NCI-H1436 treated with DMSO at 0.1 percent for 48 hours (cell line): Measurements from ENCODE around the gene SERTAD1.
"Not testable (repeated sequence)": the region's sequence is repeated elsewhere in the genome, so short reads cannot be mapped to it uniquely, and the experiment has no call there.

Experiments used
- DNase-seq: peaks from one replicate; lab custom pipeline; 2025; lab: John Stamatoyannopoulos, UW

SERTAD1 gene

DNA sequence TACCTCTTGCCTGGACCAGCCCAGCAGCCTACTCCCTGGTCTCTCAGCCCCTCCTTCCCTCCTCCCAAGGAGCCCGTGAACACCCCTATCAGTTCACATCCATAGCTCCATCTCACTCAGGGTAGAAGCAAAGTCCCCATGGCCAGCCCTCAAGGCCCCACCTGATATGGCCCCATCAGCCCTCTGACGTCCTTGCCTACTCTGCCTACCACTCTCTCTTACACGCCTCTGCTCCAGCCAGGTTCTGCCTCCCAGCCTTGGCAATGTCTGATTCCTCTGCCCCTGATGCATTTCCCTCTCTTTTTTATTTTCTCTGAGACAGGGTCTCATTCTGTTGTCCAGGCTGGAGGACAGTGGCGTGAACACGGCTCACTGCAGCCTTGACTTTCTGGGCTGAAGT lies 26.2 kb upstream of the SERTAD1 start:
- no peak for DNase-seq

DNA sequence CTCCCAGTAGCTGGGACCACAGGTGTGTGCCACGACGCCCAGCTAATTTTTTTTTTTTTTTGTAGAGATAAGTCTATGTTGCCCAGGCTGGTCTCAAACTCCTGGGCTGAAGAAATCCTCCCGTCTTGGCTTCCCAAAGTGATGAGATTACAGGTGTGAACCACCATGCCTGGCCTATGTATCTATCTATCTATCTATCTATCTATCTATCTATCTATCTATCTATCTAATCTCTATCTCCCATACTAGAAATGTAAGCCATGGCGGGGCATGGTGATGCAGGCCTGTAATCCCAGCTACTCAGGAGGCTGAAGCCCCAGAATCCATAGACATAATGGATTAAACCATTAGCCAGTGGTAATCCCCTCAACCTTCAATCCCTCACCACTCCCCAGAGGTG lies 24.9 kb upstream of the SERTAD1 start:
- DNase-seq: no peak

DNA sequence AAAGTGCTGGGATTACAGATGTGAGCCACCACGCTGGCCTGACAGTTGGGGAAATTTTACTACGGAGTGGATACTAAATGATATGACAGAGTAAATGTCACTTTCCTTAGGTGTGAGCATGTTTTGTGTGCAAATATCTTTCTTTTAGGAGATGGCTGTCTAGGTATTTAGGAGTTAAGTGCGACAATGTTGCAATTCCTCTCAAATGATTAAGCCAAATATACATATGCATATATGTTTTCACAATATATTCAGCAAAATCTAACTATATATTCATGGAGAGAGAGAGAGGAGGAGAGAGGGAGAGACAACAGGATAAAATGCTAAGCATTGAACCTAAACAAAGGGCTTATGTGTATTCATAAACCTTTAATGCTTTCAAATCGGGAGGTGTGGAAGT lies 23.7 kb upstream of the SERTAD1 start:
- DNase-seq: no peak

DNA sequence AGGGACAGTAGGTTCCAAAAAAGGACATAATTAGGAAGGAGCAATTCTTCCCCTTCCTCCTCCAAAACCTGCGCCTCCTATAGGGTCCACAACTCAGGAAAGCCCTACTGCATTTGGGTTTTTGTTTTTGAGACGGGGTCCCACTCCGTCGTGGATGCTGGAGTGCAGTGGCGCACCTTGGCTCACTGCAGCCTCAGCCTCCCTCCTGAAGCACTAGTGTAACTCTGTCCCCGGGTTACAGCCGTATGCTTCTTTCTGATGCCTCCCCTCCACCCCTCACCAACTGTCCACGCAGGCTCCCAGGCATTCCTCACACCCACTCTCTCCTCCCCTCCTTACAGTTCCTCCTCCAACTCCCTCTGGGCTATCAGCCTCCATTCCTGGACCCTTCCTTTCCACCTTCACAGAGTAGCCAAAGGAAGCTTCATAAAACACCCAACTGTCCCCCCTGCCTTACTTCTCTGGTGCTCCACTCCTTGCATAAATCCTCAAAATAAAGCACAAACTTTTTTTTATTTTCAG lies 20.5 kb upstream of the SERTAD1 start:
- DNase-seq: no peak

DNA sequence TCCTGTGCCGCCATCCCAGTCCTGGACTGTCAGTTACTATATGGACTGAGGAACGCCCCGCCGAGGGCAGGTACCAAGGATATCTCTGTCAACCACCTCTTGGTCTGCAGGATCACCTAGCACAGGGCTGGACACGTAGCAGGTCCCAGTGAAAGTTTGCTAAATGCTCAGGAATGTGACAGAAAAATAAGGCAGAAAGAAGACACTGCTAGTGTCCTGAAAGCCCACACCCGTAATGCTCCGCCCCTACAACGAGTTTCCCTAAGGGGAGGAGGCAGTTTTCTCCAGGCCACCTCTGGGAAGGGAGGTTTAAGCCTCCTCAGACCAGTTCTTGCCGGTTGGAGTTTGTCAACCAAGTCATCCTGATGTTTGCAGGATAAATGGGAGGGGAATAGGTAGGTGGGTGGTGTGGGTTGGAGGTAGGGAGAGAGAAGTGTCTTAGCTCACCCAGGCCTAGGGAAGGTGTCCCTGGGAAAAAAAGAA lies 20.0 kb upstream of the SERTAD1 start:
- DNase-seq: no peak

DNA sequence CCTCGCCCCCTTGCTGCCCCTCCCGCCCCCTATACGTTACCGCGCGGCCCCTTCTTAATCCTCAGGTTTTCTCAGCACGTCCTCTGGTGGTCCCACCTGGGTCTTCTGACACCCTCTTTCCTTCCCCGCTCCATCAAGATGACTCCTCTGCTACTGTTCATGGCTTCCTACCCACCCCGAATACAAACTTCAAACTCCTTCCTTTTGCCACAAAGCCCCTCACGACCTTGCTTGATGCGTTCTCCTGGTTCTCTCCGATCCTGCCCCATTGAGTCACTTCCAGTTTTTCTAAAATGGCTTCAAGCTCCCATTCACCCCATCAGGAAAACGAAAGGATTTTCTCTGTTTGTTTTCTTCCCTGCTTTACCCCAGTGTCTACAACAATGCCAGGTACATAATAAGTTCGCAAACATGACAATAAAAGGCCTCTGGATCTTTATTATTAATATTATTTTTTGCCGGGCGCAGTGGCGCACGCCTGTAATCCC lies 19.1 kb upstream of the SERTAD1 start:
- DNase-seq: no peak

DNA sequence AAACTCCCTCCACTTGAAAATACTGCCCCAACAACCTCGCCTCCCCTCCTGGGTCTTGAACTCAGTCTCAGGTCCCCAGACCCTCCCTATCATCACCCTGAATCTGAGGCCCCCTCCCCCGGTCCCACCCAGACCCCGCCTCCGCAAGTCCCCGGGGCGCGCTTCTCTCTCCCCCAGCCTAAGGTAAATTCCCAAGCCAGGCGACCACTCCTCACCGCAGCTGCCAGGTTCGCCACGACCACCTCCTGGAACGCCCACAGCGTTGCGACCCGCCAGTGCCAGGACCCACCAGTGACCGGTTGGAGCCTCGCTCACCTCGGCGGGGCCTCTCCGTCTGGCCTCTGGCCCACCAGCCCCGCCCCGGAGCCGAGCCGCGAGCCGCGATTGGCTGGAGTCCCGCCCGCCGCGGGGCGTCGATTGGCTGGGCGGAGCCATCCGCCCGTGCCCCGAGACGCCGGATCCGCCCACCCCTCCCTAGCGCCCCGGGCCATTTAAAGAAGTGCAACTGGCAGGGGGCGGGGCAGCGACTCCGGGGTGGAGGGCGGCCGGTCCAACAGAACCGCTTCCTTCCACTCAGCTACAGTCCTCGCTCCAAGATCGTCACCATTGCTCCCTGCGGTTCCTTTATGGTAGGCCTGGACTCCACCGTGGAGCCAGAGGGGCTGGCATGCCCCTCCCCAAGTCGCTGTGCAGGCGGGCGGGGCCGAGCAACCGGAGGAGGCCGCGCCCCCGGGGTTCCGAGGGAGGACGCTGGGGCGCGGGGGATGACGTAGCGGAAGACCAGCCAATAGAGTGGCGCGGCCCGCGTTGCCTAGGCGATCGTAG lies 18.4 kb upstream of the SERTAD1 start, which contains the start of gene SERTAD3:
SERTAD3 (minus strand) TSS at position 336 of the 825 bp plus-strand sequence. CDS start 2,255 bp downstream, outside the sequence.
- DNase-seq: peak; percentile 89

DNA sequence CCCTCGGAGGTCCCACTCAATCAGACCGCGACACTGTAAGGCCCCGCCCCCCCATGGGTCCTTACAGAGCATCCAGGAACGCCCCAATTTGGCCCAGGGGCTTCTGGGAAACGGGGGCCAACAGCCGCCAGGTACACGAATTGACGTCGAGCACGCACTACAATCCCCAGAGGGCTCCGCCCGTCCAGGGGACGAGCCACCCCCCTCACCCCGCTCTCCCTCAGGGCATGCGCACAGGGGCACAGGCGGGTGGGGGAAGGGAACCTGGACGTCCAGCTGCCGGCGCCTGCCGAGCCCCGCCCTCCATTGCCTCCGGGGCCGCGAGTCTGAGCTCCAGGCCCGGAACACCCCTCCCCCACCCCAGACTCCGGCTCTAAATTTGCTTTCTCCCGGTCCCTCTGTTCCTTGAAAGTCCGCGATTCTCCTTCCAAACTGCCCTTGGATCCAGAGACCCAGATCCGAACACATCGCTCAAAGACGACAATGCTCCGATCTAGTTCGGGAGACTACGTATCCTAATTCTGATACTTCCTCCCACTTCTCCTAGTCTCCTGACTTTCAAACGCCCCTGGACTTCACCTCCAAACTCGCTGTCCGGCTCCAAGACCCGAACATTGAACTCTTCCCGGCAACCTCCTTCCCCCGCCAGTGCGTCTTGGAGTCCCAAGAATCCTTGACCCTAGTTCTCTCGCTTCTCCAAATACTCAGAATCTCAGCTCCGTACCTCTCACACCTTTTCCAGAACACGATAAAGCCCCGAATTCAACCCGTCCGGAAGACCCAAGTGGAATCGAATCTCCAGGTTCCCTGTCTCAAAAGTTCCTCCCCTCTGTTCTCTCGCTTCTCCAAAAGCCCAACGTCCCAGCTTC lies 17.6 kb upstream of the SERTAD1 start:
- peak; percentile 97 for DNase-seq

DNA sequence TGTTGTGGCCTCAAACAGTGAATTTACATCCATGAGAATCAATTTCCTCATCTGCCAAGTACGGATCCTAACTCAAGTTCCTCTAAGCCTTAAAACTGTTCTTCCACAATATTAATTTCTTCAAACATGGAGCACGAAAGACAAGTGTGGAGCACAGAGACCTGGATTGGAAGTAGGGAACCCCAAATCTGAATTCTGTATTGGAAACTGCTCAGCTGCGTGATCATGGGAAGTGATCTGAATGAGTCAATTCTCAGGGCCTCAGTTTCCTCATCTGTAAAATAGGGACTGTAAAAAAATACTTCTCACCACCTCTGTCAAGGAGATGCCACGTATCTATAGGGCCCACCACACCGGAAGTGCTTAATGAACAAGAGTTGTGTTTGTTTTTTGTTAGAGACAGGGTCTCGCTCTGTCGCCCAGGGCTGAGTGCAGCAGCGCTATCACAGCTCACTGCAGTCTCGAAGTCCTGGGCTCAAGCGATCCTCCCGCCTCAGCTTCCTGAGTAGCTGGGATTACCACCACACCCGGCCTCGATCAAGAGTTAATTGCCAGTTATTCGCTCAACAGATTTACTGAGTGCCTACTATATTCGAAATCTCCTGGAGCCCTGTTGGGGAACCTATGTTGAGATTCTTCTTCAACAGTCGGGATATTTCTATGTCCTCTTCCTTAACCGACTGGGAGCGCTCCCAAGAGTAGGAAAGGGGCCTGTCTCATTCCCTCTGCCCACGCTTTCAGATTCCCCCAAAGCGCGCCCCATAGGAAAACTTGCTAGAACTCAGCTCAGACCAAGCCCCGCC lies 16.7 kb upstream of the SERTAD1 start:
- no peak for DNase-seq

DNA sequence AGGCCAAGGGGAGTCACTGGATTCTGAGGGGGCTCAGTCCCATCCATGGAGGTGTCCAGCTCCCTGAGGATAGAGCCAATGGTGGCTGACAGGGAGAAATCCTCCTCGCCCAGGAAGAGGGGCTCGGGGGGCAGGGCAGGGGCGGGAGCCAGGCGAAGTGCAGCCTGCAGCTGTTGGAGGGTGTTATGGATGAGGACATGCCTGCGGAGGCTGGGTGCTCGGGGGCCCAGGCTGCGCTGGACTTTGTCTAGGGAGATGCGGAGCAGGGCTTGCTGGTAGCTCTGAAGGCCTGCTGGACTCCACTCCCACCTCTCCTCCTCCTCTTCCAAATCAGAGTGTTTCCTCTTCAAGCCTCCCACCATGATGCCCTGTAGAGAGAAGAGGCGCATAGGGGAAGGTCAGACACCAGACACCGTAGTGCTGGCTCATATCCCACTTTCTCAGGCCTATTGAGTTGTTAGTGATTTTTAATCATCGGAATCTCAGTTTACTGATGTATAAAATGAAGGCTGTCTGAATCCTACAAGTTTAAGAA lies 16.0 kb upstream of the SERTAD1 start:
- no peak for DNase-seq

DNA sequence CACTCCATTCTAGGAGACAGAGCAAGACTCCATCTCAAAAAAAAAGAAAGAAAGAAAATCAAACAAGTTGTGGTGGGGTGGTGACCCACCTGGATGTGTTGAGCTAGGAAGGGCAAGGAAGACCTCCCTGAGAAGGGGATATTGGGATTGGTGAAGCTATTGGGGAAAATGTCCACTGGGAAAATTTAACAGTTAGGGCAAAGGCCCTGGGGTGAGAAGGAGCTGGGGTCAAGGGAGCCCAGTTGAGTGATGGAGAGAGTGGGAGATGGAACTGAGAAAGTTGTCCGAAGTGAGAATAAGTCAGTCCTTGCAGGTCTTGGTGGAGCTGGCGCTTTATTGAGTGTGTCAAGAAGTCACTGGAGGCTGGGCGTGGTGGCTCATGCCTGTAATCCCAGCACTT lies 12.5 kb upstream of the SERTAD1 start:
- DNase-seq: no peak

DNA sequence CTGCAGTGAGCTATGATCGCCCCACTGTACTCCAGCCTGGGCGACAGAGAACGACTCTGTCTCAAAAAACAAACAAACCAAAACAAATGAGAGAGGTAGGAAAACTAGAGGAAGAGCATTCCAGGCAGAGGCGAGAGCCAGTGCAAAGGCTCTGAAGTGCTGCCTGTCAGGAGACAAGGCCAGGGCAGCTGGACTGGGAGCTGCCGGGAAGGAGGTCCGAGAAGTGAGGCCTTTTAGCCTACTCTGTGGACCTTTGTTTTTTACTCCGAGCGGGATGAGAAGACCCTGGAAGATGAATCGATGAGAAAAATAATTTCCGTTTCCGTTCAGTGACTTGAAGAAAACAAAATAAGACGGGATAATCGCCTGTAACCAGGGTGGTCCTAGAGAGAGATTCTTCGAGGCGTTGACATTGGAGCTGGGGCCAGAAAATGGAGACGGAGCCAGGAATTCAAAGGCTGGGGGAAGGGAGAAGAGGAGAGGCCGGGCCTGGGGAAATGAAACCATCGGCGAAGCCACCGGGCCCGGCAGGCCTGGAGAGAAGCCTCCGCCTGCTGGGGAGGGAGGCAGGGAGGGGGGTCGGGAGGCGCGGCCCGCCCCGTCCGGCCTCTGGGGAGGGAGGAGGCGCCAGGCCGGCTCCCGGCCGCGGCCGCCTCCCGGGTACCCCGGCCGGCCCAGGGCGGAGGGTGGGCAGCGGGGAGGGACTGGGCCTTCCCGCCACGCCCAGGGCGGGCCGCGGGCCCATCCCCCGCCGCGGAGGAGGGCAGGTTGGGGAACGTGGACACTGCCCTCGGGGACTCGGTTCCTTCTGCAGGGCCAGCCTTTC lies 7.8 kb upstream of the SERTAD1 start:
- DNase-seq: peak; percentile 2

DNA sequence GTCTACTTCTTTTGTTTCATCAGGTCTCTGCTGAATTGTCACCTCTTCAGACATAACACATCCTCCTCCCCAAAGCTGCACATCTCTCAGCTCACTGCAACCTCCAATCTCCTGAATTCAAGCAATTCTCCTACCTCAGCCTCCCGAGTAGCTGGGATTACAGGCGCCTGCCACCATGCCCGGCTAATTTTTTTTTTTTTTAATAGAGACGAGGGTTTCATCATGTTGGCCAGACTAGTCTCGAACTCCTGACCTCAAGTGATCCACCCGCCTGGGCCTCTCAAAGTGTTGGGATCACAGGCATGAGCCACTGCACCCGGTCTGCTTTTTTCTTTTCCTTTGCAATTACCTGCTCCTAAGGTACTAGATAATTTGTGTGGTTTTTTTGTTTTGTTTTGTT lies 7.0 kb upstream of the SERTAD1 start:
- DNase-seq: not testable (repeated sequence)

DNA sequence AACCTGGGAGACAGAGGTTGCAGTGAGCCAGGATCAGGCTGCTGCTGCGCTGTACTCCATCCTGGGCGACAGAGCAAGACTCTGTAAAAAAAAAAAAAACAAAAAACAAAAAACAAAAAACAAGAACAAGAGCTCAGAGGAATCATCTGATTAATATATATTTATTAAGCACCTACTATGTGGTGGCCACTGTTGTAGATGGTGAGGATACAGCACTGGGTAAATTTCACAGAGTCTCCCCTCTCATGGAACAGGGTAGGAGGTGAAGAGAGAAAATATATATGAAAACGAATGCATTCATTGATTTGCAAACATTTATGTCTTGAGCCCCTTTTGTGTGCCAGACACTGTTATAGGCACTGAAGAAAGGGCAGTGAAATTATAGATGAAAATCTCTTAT lies 5.9 kb upstream of the SERTAD1 start:
- DNase-seq: no peak

DNA sequence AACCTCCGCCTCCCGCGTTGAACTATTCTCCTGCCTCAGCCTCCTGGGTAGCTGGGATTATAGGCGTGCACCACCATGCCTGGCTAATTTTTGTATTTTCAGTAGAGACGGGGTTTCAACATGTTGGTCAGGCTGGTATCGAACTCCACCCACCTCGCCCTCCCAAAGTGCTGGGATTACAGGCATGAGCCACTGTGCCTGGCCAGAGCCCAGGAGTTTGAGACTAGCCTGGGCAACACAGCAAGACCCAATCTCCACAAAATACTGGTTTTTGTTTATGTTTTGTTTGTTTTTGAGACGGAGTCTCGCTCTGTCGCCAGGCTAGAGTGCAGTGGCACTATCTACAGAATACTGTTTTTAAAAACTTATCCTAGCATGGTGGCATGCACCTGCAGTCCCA lies 4.5 kb upstream of the SERTAD1 start:
- DNase-seq: not testable (repeated sequence)

DNA sequence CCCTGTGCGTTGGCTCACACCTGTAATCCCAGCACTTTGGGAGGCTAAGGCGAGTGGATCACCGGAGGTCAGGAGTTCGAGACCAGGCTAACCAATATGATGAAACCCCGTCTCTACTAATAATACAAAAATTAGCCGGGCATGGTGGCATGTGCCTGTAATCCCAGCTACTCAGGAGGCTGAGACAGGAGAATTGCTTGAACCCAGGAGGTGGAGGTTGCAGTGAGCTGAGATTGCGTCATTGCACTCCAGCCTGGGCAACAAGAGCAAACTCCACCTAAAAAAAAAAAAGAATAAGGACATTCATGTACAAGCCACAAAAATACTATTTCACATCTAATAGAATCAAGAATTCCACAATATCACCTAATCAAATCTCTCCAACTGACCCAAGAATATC lies 2.4 kb upstream of the SERTAD1 start:
- DNase-seq: not testable (repeated sequence)

DNA sequence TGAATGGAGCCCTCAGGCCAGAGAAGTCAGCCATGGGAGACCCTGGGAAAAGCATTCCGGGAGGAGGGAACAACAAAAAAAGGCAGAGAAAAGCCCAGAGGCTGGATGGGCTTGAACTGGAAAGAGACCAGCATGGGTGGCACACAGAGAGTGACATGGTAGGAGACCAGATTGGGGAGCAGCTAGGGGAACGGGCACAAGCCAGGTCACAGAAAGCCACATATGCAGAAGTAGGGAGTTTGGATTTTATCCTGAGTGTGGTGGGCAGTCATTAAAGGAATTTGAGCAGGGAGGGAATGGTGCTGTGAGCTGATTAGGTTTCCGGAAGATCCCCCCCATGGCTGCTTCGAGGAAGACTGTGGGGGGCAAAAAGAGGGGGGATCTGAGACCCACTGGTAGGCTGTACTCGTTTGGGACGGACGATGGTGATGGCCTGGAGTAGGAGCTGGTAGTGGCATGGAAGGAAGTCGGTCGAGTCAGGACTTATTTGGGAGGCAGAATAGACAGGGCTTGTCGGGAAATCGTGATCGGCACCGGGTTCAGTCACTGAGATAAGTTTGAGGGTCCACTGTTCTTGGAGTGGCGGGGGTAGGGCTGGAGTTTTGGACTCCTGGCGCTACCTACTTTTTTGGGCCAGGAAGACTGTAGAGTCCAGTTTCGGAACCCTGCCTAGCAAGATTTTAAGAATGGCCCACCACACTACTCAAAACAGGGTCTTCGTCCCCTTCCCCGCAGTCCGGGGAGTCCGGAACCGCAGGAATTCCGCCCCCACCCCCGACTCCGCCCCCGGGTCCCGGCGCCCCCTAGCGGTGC lies 949 bp downstream of the SERTAD1 start:
- DNase-seq: no peak

DNA sequence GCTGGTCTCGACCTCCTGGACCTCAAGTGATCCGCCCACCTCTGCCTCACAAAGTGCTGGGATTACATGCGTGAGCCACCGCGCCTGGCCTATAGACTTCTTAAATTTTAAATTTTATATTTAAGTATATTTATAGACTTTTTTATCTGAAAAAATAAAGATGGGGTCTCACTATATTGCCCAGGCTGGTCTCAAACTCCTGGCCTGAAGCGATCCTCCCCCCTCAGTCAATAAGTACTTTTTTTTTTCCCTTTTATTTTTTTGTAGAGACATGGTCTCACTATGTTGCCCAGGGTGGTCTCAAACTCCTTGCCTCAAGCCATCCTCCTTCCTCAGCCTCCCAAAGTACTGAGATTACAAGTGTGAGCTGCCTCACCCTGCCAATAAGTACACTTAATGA lies 1.9 kb downstream of the SERTAD1 start:
- no peak for DNase-seq

DNA sequence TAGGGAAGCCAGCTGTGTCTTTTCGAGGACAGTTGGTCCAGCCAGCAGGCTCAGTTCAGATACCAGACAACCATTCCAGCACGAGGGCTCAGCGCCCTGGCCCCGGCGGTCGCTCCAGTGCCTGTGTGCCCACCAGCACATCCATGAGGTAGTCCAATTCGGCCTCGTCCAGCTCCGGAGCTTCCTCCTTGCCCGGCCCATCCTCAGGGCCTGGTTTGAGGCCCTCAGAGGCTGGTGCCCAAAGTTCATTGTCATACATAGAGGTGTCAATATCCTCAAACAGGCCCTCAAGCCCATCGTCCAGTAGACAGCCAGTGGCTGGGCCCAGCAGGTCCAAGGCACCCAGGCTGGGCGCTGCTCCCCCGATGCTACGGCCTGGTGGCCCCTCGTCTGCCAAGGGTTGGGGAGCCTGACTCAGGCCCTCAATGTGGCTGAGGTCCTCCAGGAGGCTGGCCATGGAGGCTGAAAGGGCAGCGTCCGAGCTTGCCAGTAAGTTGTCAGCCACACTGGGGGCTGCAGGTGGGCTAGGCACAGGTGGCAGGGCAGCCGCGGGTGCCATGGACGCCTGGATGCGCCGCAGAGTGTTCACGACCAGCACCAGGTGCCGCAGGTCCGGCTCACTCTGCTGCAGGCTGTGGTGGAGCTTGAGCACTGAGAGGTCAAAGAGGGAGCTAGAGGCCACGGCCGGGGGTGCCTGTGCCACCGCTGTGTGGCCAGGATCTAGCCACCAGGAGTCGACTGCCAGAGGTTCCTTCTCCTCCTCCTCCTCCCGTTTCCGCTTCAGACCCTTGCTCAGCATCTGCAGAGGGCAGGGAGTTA lies 2.8 kb downstream of the SERTAD1 start:
- DNase-seq: no peak
